GM21717 (cell line): ENCODE data around the gene KRT38.

Experiments used
- ATAC-seq: cut with Tn5 transposase; IDR thresholded peaks from one replicate; pipeline ENCODE4 v1.9.1; 2021; ENCODE audit warnings: mild to moderate bottlenecking, moderate library complexity; ENCODE audit not compliant: unreplicated experiment

KRT38 gene

GRCh38 chr17:41440531-41441033 lies at the start of gene KRT38:
KRT38 (minus strand) TSS chr17:41440983; CDS start chr17:41440921, 62 bp downstream.
- ATAC-seq: no peak

GRCh38 chr17:41489531-41489930 lies 48.7 kb upstream of the KRT38 start, which contains the start of gene KRT36:
KRT36 (minus strand) TSS chr17:41489910; CDS start chr17:41489864, 46 bp downstream.
- ATAC-seq: no peak

GRCh38 chr17:41486809-41487530 lies 46.2 kb upstream of the KRT38 start:
- no peak for ATAC-seq

- no peak for ATAC-seq
Observed at GRCh38 chr17:41486316-41486715, 45.5 kb upstream of the KRT38 start.

GRCh38 chr17:41484920-41485904 lies 44.4 kb upstream of the KRT38 start:
- no peak for ATAC-seq

- no peak for ATAC-seq
Observed at GRCh38 chr17:41483991-41484826, 43.4 kb upstream of the KRT38 start.

GRCh38 chr17:41483531-41483930 lies 42.7 kb upstream of the KRT38 start:
- ATAC-seq: no peak

GRCh38 chr17:41481036-41481435 lies 40.3 kb upstream of the KRT38 start, which contains the start of gene KRT35:
KRT35 (minus strand) TSS chr17:41481151; CDS start chr17:41481097, 54 bp downstream.
- ATAC-seq: no peak

GRCh38 chr17:41480581-41480980 lies 39.8 kb upstream of the KRT38 start:
- no peak for ATAC-seq

GRCh38 chr17:41480136-41480535 lies 39.4 kb upstream of the KRT38 start:
- ATAC-seq: no peak

GRCh38 chr17:41478237-41478636 lies 37.5 kb upstream of the KRT38 start:
- no peak for ATAC-seq

- ATAC-seq: no peak
Observed at GRCh38 chr17:41476866-41477815, 36.4 kb upstream of the KRT38 start.

- ATAC-seq: no peak
Observed at GRCh38 chr17:41475421-41475820, 34.6 kb upstream of the KRT38 start.

- ATAC-seq: no peak
Observed at GRCh38 chr17:41474863-41475262, 34.1 kb upstream of the KRT38 start.

GRCh38 chr17:41468346-41468745 lies 27.6 kb upstream of the KRT38 start:
- ATAC-seq: no peak

- no peak for ATAC-seq
Observed at GRCh38 chr17:41467561-41467960, 26.8 kb upstream of the KRT38 start.

- ATAC-seq: no peak
Observed at GRCh38 chr17:41466988-41467387, 26.2 kb upstream of the KRT38 start, which contains the start of gene KRT32. KRT32 (minus strand) TSS chr17:41467386; CDS start chr17:41467325, 61 bp downstream.

GRCh38 chr17:41464682-41465081 lies 23.9 kb upstream of the KRT38 start:
- no peak for ATAC-seq

- no peak for ATAC-seq
Observed at GRCh38 chr17:41464173-41464572, 23.4 kb upstream of the KRT38 start.
